Stomach (tissue), 9 donors: Measurements from ENCODE around the gene INHA. TPM values are rescaled to one million over a fixed set of nuclear protein-coding genes. Genes with fewer than 3 reads are reported as not detected.

ENCODE experiments used
- DNase-seq, 2 donors: peaks; one replicate each; pipeline versions ENCODE4 v3.0.0 to v3.0.0-alpha.2; 2013 to 2019
- H3K27ac ChIP-seq, 5 donors: fragments of 200-600 bp in 4 of 5; sonication (generic) in 4 of 5; one replicate each; pipeline ENCODE4 v1.5.1; 2013 to 2019; ENCODE audit warnings: mild to moderate bottlenecking in 1 of 5, moderate library complexity in 1 of 5
- H3K27me3 ChIP-seq, 3 donors: fragments of 200-600 bp; sonication (generic); one replicate each; pipeline ENCODE4 v1.5.1; 2017 to 2019; ENCODE audit warnings: mixed run types in 1 of 3
- H3K36me3 ChIP-seq, 4 donors: fragments of 200-600 bp; sonication (generic); 1 replicate in 3 of 4; 2 replicates in 1 of 4; pipeline ENCODE4 v1.5.1; 2016 to 2019
- H3K4me1 ChIP-seq, 4 donors: fragments of 200-600 bp; sonication (generic); one replicate each; pipeline ENCODE4 v1.5.1; 2016 to 2019
- H3K4me3 ChIP-seq, 4 donors: fragments of 200-600 bp; sonication (generic) in 3 of 4; one replicate each; pipeline ENCODE4 v1.5.1; 2016 to 2019; ENCODE audit warnings: mild to moderate bottlenecking in 1 of 4
- H3K9me3 ChIP-seq, 4 donors: fragments of 200-600 bp; sonication (generic); one replicate each; pipeline ENCODE4 v1.5.1; 2016 to 2019
- EP300 ChIP-seq: sonication (generic); formaldehyde crosslinking; IDR thresholded peaks from one replicate; pipeline ENCODE4 v1.6.1; 2017; ENCODE audit warnings: antibody characterized with exemption
- POLR2A ChIP-seq, 4 donors: fragments of 450-650 bp; IDR thresholded peaks; one replicate each; pipeline ENCODE4 v1.6.1; 2016; ENCODE audit warnings: antibody characterized with exemption in 4 of 4, control low read depth in 2 of 4, mild to moderate bottlenecking in 1 of 4, moderate library complexity in 1 of 4
- POLR2AphosphoS5 ChIP-seq, 3 donors: sonication (generic); formaldehyde crosslinking; IDR thresholded peaks; one replicate each; pipeline ENCODE4 v1.6.1; 2016; ENCODE audit warnings: antibody characterized with exemption in 3 of 3
- WGBS, 5 donors: extraction: QIAGEN DNeasy Blood & Tissue Kit in 3 of 5; methylation state at CpG; one replicate each; pipeline versions ENCODE4 v1.1.5 to v1.1.7; 2013 to 2018; 5-methylcytosine and 5-hydroxymethylcytosine counted together
- intact Hi-C: fragments of 100-400 bp; cut with DNase I; formaldehyde crosslinking; loops from one replicate; pipeline ENCODE4 v1.15.1; 2023; ENCODE audit warnings: low total_unique reads
- polyA plus RNA-seq, 3 donors: library from polyadenylated mRNA; stranded (reverse); fragments of 200-250 nt; gene quantifications; one replicate each; pipeline ENCODE4 v1.2.3, GENCODE V29; 2013
- total RNA-seq, 5 donors: library from RNA; depleted of rRNA; stranded (reverse); fragments of >200 nt; gene quantifications; one replicate each; pipeline versions ENCODE4 v1.1.0 to v1.2.3, GENCODE V29; 2014 to 2016
- TF ChIP-seq, protein P1 (sequence below), 7 experiments: fragments of 450-650 bp in 4 of 7; fragments of 200-600 bp in 3 of 7; sonication (generic) in 3 of 7; IDR thresholded peaks; one replicate each; pipeline ENCODE4 v1.5.1; 2016 to 2019; ENCODE audit warnings: antibody characterized with exemption in 7 of 7, control low read depth in 2 of 7, mild to moderate bottlenecking in 1 of 7
- donor health status: healthy with polysubstance abuse.
- donor health status: Bipolar disorder and iron deficiency.
- donor health status: healthy.

The INHA gene
- total and polyA plus RNA-seq, 8 donors, result 0.63 to 1.8 TPM; not detected in 6

DNA sequence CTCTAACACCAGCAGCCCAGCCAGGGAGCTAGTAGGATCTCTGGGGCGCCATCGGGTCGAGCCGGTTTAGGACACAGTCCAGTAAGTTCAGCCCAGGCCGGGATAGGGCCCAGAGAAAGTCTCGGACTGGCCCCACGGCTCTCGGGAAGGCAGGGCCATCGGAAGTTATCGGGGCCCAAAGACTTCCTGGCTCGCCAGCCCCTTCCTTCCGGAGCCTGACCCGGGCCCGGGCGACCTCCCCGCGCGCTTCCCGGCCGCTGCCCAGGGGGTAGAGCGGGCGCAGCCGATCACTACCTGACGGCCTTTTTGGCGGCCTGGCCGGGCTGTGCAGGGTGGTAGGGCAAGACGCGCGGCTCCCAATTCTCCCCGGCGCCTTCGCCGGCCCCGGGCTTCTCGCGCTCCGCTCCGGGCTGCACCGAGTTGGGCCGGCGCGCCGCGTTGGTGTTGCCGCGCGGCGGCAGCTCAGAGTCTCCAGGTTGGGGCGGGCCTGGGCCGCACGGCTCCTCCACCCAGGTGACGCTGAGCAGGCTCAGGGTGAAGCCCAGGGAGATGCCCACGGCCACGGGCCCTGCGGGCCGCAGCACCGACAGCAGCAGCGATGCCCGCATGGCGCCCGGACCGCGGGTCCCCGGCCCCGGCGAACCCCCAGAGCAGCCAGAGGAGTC, 29.0 kb upstream of the INHA start:
- TF ChIP-seq POLR2AphosphoS5 (IDR thresholded peaks at IDR 0.05), result no peak
- TF ChIP-seq, protein P1, sequence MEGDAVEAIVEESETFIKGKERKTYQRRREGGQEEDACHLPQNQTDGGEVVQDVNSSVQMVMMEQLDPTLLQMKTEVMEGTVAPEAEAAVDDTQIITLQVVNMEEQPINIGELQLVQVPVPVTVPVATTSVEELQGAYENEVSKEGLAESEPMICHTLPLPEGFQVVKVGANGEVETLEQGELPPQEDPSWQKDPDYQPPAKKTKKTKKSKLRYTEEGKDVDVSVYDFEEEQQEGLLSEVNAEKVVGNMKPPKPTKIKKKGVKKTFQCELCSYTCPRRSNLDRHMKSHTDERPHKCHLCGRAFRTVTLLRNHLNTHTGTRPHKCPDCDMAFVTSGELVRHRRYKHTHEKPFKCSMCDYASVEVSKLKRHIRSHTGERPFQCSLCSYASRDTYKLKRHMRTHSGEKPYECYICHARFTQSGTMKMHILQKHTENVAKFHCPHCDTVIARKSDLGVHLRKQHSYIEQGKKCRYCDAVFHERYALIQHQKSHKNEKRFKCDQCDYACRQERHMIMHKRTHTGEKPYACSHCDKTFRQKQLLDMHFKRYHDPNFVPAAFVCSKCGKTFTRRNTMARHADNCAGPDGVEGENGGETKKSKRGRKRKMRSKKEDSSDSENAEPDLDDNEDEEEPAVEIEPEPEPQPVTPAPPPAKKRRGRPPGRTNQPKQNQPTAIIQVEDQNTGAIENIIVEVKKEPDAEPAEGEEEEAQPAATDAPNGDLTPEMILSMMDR (IDR thresholded peaks at IDR 0.05), result no peak
- TF ChIP-seq EP300, result no peak
- no peak for TF ChIP-seq POLR2A (IDR thresholded peaks at IDR 0.05)
- peaks cover 26 to 48% (median 42%) of the 10 kb centered on the region in 4 donors for H3K4me1 ChIP-seq
- no peaks in the 10 kb centered on the region for H3K9me3 ChIP-seq
- peaks cover 19 to 34% (median 30%) of the 10 kb centered on the region in 4 donors for H3K36me3 ChIP-seq
- intact Hi-C loops, result loop anchor here (5.0 kb wide), 1 partner anchor 99 kb away; no protein-coding TSS in a partner anchor
- H3K27me3 ChIP-seq, result peaks cover 0 to 26% (median 0%) of the 10 kb centered on the region in 3 donors
- peak overlapping the region; percentile 74 to 88 (median 82) for H3K4me3 ChIP-seq
- DNase-seq, result no peak
- WGBS, 5 donors, result 0 to 1% (median 0%) methylated on average over 30 to 66 of the region's 66 CpGs
- H3K27ac ChIP-seq, result peak overlapping the region; percentile 94 to 97 (median 96)

DNA sequence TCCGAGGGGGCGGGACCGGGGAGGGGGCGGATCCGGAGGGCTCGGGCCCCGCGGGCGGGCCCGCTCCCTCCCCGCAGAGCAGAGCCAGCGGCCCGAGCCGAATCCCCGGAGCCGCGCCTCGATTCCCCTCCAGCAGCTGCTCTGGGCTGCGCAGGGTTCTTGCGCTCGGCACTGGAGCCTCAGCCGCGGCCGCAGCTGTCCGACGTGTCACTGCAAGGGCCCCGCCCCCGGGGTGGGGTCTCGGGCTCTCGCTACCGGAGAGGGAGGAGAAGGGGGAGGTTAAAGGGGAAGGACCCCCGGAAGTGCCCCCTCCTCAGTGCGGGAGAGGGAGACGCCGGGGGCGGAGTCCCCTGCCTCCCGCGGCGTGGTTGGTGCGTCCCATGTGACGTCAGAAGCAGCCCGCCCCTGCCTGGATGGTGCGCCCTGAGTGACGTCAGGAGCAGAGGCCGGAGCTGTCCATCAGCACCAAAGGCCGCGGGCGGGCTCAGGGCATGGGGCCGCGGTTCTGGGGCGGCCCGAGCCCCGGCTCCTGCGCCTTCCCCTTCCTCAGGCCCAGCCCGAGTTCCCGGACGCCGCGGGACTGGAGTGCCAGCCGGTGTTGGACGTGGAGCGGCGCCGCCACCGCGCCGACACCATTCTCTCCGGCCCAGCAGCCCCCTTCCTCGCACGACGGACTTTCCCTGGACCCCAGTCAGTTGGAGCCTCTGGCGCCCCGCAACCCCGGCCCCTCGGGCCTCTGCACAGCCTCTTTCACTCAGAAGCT, 28.3 kb upstream of the INHA start, which contains the start of the genes CHPF and TMEM198:
Gene CHPF (minus strand): TSS at position 214 of the 763 bp plus-strand sequence. CDS start 271 bp downstream, outside the sequence.
Gene TMEM198 (plus strand): TSS at position 433 of the 763 bp plus-strand sequence. CDS start 700 bp downstream, outside the sequence.
- H3K9me3 ChIP-seq, result no peaks in the 10 kb centered on the region
- H3K4me1 ChIP-seq, result peaks cover 26 to 41% (median 36%) of the 10 kb centered on the region in 4 donors
- DNase-seq, result peak; percentile 99
- H3K27me3 ChIP-seq, result peaks cover 0 to 26% (median 0%) of the 10 kb centered on the region in 3 donors
- intact Hi-C loops, result loop anchor here (5.0 kb wide), 1 partner anchor 99 kb away; no protein-coding TSS in a partner anchor
- H3K4me3 ChIP-seq, result peak within 1 kb of the TSS; percentile 74 to 88 (median 82)
- H3K27ac ChIP-seq, result peak within 1 kb of the TSS; percentile 94 to 97 (median 96)
- H3K36me3 ChIP-seq, result peaks cover 19 to 28% (median 25%) of the 10 kb centered on the region in 4 donors
- WGBS, 5 donors, result 0 to 5% (median 1%) methylated on average over 16 to 75 of the region's 75 CpGs
- no peak for TF ChIP-seq EP300
- TF ChIP-seq, protein P1 (IDR thresholded peaks at IDR 0.05), result no peak
- peak; percentile 41 to 85 (median 78) for TF ChIP-seq POLR2AphosphoS5 (IDR thresholded peaks at IDR 0.05)
- TF ChIP-seq POLR2A (IDR thresholded peaks at IDR 0.05), result peak in 1 of 4 donors; percentile 32

- Histone ChIP-seq H3K4me3 (peak overlapping the region; percentile 74 to 88 (median 82)), H3K27ac (peak overlapping the region in 3 of 5 donors; percentile 94 to 97 (median 96)), H3K27me3 (peaks cover 0 to 26% (median 0%) of the 10 kb centered on the region in 3 donors), H3K4me1 (peaks cover 26 to 36% (median 33%) of the 10 kb centered on the region in 4 donors), H3K9me3 (no peaks in the 10 kb centered on the region), H3K36me3 (peaks cover 12 to 28% (median 19%) of the 10 kb centered on the region in 4 donors)
- DNase-seq, result no peak
- TF ChIP-seq EP300, result no peak
- intact Hi-C loops, result loop anchor here (5.0 kb wide), 1 partner anchor 98 kb away; no protein-coding TSS in a partner anchor
- WGBS, 5 donors, result 43 to 51% (median 48%) methylated on average over 9 of the region's 9 CpGs
These were observed 27.5 kb upstream of the INHA start for GRCh38 chr2:219544567-219544966.

- 81 to 98% (median 95%) methylated on average over 3 of the region's 3 CpGs for WGBS, 5 donors
- H3K4me1 ChIP-seq, result peaks cover 26 to 36% (median 33%) of the 10 kb centered on the region in 4 donors
- H3K9me3 ChIP-seq, result no peaks in the 10 kb centered on the region
- H3K27me3 ChIP-seq, result peaks cover 0 to 30% (median 0%) of the 10 kb centered on the region in 3 donors
- H3K4me3 ChIP-seq, result no peak overlapping the region
- H3K36me3 ChIP-seq, result peaks cover 8 to 24% (median 12%) of the 10 kb centered on the region in 4 donors
- intact Hi-C loops, result no loop called here
- TF ChIP-seq POLR2AphosphoS5 (IDR thresholded peaks at IDR 0.05) (no peak), POLR2A (IDR thresholded peaks at IDR 0.05) (no peak), EP300 (no peak)
- TF ChIP-seq, protein P1 (IDR thresholded peaks at IDR 0.05), result no peak
- H3K27ac ChIP-seq, result no peak overlapping the region
- DNase-seq, result no peak
These were observed 26.7 kb upstream of the INHA start for GRCh38 chr2:219545295-219545942.
